ENCODE results near the gene BMP6.

The BMP6 gene

DNA sequence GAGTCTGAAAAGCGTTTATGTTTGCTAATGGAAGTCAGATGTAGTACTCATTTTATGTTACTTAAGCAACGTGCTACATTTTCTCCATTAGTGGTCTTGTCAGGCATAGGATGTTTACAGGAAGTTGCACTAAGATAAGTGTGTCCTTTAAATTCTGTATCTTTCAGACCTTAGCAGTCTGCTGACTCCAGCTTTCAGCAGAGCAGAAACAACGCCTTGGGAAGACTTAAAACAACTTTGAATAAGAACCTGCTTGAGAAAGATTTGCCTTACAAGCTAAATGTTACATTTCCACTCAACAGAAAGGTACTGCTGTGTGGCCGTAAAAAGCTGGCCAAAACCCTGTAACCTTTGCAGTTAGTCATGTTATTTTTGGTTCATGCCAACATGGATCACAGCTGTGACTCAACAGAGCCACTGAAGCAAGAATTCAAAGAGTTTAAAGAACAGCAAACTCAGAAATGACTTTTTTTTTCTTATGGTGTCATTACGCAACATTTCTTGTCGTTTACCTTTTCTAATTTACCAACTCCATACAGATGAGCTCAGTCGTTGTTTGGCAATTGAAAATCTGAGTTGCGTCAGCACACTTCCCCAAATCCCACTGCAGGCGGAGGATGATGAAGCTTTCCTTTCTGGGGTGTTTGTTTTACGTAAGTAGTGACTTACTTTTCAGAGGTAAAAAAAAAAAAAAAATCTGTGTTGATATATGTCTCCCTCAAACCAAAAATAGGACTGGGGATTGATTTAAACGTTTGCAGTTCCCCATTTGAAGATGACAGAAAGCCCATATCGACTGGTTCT, 27.9 kb upstream of the BMP6 start:
- Mint-ChIP-seq H3K27me3 (no peaks in the 10 kb centered on the region), H3K4me1 (ENCODE audit: low read depth) (peaks cover 17% of the 10 kb centered on the region), H3K27ac (peak overlapping the region; percentile 81), H3K4me3 (peak overlapping the region; percentile 9), H3K36me3 (ENCODE audit: low read depth) (no peaks in the 10 kb centered on the region), H3K9me3 (no peaks in the 10 kb centered on the region)

DNA sequence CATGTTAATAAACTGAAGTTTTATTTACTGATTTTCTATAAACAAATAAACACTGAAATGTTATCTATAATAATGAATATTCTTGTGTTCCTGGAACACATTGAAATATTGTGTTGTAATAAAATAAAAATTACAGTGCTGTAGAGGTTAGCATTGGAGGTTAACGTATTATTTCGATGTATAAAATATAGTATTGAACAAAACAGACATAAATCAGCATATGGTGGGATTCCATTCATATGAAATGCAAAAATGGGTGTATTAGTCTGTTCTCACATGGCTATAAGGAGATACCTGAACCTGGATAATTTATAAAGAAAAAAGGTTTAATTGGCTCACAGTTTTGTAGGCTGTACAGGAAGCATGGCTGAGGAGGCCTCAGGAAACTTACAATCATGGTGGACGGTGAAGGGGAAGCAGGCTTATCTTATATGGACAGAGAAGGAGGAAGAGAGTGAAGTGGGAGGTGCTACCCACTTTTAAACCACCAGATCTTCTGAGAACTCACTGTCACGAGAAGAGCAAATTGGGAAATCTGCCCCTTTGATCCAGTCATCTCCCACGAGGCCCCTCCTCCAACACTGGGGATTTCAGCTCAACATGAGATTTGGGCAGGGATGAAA, 24.6 kb upstream of the BMP6 start:
- Mint-ChIP-seq H3K4me1 (ENCODE audit: low read depth) (peaks cover 17% of the 10 kb centered on the region), H3K27ac (no peak overlapping the region), H3K27me3 (peaks cover 4% of the 10 kb centered on the region), H3K9me3 (no peaks in the 10 kb centered on the region), H3K36me3 (ENCODE audit: low read depth) (no peaks in the 10 kb centered on the region), H3K4me3 (no peak overlapping the region)

DNA sequence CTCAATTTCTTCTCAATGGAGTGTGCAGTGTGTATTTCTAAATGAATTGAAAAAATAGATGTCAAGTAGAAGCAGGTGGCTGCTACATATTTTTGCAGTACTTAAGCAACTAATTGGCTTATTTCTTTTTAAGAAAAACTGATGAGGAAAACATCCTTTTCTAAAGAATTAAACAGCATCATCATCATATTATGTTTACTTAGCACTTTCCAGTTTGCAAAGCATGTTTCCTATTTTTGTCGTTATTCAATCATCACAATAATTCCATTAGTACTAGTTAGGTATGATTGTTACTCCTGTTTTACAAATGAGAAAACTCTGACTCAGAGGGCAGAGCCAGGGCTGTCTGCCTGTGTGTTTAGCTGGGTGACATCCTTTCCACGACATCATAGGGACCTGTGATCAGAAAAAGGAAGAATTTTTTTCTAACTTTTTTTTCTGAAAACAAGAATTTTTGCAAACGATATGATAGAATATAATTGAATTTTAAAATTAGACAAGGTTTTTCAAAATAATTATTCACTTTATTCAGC, 22.7 kb upstream of the BMP6 start:
- Mint-ChIP-seq H3K4me1 (ENCODE audit: low read depth) (peaks cover 4% of the 10 kb centered on the region), H3K9me3 (no peaks in the 10 kb centered on the region), H3K36me3 (ENCODE audit: low read depth) (no peaks in the 10 kb centered on the region), H3K4me3 (no peak overlapping the region), H3K27ac (no peak overlapping the region), H3K27me3 (peaks cover 4% of the 10 kb centered on the region)

DNA sequence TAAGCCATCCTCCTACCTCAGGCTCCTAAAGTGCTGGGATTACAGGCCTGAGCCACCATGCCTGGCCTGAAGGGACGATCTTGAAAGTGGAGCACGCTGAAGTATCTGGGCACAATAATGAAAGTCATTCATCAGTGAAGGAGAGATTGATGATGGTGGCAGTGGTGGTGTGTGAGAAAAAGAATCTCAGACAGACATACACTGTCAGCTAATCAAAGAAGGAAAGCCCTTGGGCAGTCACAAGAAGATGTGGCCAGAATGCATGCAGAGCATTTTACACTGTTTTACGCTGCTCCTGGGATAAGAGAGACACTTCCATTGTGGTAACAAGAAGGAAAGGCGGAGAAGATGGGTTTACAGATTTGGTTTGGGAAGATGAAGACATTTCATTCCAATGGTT, 20.4 kb upstream of the BMP6 start:
- H3K9me3 Mint-ChIP-seq, result no peaks in the 10 kb centered on the region
- no peak overlapping the region for H3K4me3 Mint-ChIP-seq
- H3K4me1 Mint-ChIP-seq (ENCODE audit: low read depth), result no peaks in the 10 kb centered on the region

DNA sequence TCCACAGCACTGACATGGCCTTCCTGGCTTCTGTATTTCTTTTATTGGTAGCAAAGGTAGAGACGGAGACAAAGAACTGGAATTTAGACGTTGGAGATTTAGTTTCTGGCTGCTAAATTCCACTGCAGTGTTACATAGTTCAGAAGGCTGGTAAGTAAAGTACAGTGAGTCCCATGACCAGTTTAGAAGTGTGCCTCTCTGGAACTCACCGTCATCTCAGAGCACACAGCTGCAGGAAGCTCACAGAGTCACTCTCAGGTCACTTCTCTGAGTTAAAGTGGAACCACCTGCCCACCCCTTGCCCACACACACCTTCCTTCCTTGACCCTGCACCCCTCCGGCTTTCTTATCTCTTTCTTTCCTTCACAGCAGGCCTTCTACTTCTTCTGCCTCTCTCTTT, 19.6 kb upstream of the BMP6 start:
- Mint-ChIP-seq H3K4me3 (no peak overlapping the region), H3K36me3 (ENCODE audit: low read depth) (no peaks in the 10 kb centered on the region), H3K27me3 (peaks cover 5% of the 10 kb centered on the region), H3K9me3 (no peaks in the 10 kb centered on the region), H3K27ac (no peak overlapping the region), H3K4me1 (ENCODE audit: low read depth) (no peaks in the 10 kb centered on the region)

More for the DNA sequence above, 20.4 kb upstream of the BMP6 start:
- Mint-ChIP-seq H3K27me3 (peaks cover 4% of the 10 kb centered on the region), H3K36me3 (ENCODE audit: low read depth) (no peaks in the 10 kb centered on the region), H3K27ac (no peak overlapping the region)

DNA sequence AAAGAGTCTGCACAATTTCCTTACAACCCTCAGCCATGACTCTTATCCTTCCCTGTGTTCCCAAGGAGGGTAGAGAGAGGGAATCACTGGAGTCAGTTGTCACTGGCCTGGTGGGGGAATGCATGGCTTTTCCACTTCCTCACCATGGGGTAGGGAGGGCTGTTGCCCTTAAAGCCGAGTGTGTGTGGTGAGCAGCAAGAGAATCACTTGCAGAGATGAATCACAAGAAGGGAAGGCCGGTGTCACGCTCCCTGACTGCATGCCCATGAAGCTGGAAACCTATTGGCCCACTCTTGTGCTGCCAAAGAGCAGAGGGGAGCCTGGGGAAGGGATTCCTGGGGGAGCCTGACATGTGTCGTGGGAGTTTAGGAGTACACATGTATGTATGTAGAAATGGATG, 18.1 kb upstream of the BMP6 start:
- Mint-ChIP-seq H3K4me3 (no peak overlapping the region), H3K27ac (no peak overlapping the region), H3K4me1 (ENCODE audit: low read depth) (no peaks in the 10 kb centered on the region), H3K9me3 (no peaks in the 10 kb centered on the region), H3K27me3 (peaks cover 21% of the 10 kb centered on the region), H3K36me3 (ENCODE audit: low read depth) (no peaks in the 10 kb centered on the region)

DNA sequence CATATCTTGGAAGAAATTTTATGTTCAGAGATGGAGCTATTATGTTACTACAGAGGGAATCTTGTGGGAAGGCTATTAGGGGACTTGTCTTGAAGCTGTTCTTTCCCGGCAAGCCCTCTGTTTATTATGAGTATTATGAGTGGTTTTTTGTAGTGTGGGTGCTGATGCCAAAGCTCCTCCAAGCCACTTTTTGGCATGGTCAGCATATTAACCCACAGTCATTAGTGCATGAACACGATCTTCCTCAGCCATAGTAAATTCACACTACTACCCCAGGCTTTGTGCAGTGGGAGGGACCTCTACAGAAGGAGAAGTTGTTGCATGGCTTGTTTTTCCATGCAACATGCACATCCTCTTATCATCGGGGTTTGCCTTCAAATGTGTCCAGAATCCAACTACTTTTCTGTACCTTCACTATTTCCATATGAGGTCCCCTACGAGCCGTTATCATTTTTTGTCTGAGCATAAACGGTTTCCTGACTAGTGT, 6.5 kb upstream of the BMP6 start:
- peaks cover 74% of the 10 kb centered on the region for H3K27me3 Mint-ChIP-seq
- H3K4me3 Mint-ChIP-seq, result no peak overlapping the region
- no peaks in the 10 kb centered on the region for H3K36me3 Mint-ChIP-seq (ENCODE audit: low read depth)
- peaks cover 12% of the 10 kb centered on the region for H3K9me3 Mint-ChIP-seq
- peaks cover 4% of the 10 kb centered on the region for H3K4me1 Mint-ChIP-seq (ENCODE audit: low read depth)
- H3K27ac Mint-ChIP-seq, result no peak overlapping the region

DNA sequence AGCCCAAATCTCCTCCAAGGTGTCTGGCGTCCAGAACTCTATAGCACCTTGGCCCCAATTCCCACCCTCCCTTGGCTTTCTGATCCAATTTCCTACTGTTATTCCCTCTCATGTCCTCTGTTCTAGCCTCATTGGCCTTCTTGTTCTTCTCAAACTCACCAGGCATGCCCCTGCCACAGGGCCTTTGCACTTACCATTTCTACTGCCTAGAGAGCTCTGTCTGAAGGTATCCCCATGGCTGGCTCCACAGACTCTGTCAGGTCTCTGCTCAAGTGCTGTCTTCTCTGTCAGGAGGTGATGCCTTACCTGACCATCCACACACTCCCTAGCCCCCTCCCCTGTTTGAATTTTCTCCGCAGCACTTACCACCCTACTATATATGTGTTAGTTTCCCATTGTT, 5.6 kb upstream of the BMP6 start:
- Mint-ChIP-seq H3K36me3 (ENCODE audit: low read depth) (no peaks in the 10 kb centered on the region), H3K27ac (no peak overlapping the region), H3K9me3 (peaks cover 12% of the 10 kb centered on the region), H3K4me1 (ENCODE audit: low read depth) (peaks cover 4% of the 10 kb centered on the region), H3K4me3 (no peak overlapping the region), H3K27me3 (peaks cover 74% of the 10 kb centered on the region)

DNA sequence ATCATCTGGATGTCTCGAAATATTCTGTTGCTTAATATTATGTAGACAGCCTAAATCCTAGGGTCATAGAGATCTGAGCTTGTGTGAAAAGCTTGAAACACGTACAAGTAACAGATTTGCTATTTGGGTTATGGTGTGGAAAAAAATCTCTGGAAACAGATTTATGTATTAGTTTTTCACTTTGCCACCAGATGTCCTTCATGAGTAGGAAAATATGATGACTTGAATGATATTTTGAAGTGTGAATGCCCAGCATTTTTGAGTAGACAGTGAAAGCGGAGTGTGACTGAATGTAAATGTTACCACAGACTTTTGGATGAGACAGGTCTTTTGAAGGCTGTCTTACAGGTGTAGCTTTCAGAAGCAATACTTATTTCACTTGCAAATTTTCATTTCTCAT, 4.2 kb upstream of the BMP6 start:
- Mint-ChIP-seq H3K27me3 (peaks cover 72% of the 10 kb centered on the region), H3K9me3 (peaks cover under 1% of the 10 kb centered on the region), H3K4me3 (no peak overlapping the region), H3K36me3 (ENCODE audit: low read depth) (no peaks in the 10 kb centered on the region), H3K4me1 (ENCODE audit: low read depth) (peaks cover 7% of the 10 kb centered on the region), H3K27ac (no peak overlapping the region)

DNA sequence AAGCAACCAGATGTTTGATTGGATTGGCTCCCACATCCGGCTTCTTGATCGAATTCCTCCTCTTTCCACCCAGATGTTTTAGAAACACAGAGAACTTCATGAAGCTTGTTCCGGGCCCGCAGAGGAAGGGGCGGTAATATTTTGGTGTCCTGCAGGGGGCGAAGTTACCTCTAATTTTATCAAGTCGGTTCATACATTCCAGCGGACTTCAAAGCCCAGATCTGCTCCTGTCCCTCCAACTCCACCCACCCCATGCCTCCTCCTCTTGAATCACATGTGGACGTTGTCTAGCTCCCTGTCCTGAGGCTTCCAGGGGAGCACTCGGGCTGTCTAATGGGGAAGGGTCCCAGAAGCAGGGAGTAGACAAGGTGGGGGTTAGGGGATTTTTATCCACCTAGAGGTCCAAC, 2.9 kb upstream of the BMP6 start:
- Mint-ChIP-seq H3K36me3 (ENCODE audit: low read depth) (no peaks in the 10 kb centered on the region), H3K4me3 (no peak overlapping the region), H3K4me1 (ENCODE audit: low read depth) (peaks cover 10% of the 10 kb centered on the region), H3K9me3 (no peaks in the 10 kb centered on the region), H3K27me3 (peaks cover 69% of the 10 kb centered on the region), H3K27ac (no peak overlapping the region)

DNA sequence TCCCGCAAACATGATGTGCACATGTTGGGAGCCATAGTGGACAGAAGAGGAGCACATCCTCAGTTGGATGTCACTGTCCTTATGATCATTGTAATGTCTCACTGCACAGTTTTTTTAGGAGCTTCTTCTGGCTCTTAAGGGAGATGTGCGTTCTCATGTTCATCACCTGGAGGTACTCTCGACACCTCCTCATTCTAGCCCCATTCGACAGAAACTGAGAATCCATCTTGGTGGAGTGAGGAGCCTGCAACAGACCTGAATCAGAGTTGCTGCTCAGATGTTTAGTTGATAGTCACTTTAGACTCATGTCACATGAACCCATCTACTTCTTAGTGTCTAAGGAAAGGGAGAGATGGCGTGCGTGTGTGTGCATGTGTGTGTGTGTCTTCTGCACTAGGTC, 2.3 kb upstream of the BMP6 start:
- Mint-ChIP-seq H3K9me3 (no peaks in the 10 kb centered on the region), H3K27me3 (peaks cover 73% of the 10 kb centered on the region), H3K4me3 (no peak overlapping the region), H3K27ac (no peak overlapping the region), H3K36me3 (ENCODE audit: low read depth) (no peaks in the 10 kb centered on the region), H3K4me1 (ENCODE audit: low read depth) (peaks cover 13% of the 10 kb centered on the region)

DNA sequence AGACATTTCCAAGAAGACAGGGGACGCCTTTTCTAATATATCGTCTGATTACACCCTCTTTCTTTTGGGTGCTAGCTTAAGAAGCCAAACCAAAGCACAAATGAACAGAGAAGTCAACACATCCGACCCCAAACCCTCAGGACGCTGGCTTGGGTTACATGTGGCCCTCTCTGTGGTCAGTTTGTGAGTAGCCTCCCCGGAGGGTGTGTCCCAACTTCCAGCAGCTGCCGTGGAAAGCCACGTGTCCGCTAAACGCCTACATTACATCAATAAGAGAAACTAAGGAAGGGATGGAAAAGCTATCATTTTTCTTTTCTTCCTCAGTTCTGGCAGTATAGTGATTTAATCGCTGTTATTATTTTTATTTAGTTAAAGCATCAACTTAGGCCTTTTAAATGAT, 487 bp upstream of the BMP6 start:
- Mint-ChIP-seq H3K9me3 (no peaks in the 10 kb centered on the region), H3K4me3 (peak overlapping the region; percentile 37), H3K4me1 (ENCODE audit: low read depth) (peaks cover 16% of the 10 kb centered on the region), H3K27ac (no peak overlapping the region), H3K36me3 (ENCODE audit: low read depth) (no peaks in the 10 kb centered on the region), H3K27me3 (peaks cover 78% of the 10 kb centered on the region)

DNA sequence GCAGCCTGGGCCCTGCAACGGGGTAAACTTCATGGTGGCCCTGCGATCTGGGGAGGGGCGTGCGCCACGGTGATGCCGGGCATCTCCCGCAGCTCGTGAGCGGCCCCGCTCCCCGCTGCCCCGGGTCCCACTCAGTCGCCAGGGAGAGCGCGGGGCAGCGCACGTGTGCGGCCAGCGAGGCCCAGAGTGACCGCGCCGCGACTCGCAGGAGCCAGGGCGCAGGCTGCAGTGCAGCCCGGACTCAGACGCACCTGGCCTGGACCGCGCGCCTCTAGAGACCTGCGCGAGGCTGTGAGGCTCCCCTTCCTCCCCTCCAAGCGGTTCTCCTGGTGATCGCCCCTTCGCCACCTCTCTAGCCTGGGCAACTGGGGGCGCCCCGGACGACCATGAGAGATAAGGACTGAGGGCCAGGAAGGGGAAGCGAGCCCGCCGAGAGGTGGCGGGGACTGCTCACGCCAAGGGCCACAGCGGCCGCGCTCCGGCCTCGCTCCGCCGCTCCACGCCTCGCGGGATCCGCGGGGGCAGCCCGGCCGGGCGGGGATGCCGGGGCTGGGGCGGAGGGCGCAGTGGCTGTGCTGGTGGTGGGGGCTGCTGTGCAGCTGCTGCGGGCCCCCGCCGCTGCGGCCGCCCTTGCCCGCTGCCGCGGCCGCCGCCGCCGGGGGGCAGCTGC, 652 bp downstream of the BMP6 start:
- no peaks in the 10 kb centered on the region for H3K9me3 Mint-ChIP-seq
- no peaks in the 10 kb centered on the region for H3K36me3 Mint-ChIP-seq (ENCODE audit: low read depth)
- no peak overlapping the region for H3K27ac Mint-ChIP-seq
- peaks cover 78% of the 10 kb centered on the region for H3K27me3 Mint-ChIP-seq
- H3K4me1 Mint-ChIP-seq (ENCODE audit: low read depth), result peaks cover 16% of the 10 kb centered on the region
- H3K4me3 Mint-ChIP-seq, result peak overlapping the region; percentile 37

DNA sequence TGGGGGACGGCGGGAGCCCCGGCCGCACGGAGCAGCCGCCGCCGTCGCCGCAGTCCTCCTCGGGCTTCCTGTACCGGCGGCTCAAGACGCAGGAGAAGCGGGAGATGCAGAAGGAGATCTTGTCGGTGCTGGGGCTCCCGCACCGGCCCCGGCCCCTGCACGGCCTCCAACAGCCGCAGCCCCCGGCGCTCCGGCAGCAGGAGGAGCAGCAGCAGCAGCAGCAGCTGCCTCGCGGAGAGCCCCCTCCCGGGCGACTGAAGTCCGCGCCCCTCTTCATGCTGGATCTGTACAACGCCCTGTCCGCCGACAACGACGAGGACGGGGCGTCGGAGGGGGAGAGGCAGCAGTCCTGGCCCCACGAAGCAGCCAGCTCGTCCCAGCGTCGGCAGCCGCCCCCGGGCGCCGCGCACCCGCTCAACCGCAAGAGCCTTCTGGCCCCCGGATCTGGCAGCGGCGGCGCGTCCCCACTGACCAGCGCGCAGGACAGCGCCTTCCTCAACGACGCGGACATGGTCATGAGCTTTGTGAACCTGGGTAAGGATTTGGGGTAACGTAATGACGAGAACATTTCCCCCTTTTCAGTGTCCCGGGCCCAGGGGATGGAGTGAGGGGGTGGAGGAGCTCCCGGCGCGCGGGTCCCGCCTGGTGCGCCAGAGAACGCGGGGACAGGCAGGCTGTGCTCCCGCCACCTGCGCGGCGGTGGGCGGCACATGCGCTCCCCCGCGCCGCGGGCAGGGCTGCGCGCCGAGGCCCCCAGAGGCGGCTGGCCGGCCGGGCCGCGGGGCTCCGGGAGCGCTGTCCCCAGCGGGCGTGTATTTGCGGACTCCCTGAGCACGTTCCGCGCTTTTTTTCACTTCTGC, 1.4 kb downstream of the BMP6 start:
- H3K4me1 Mint-ChIP-seq (ENCODE audit: low read depth), result peaks cover 12% of the 10 kb centered on the region
- H3K4me3 Mint-ChIP-seq, result peak overlapping the region; percentile 66
- H3K9me3 Mint-ChIP-seq, result no peaks in the 10 kb centered on the region
- H3K27me3 Mint-ChIP-seq, result peaks cover 75% of the 10 kb centered on the region
- H3K27ac Mint-ChIP-seq, result no peak overlapping the region
- H3K36me3 Mint-ChIP-seq (ENCODE audit: low read depth), result no peaks in the 10 kb centered on the region
